Liver (tissue), 9 donors: Measurements from ENCODE around the gene PTPRC. TPM values are rescaled to one million over a fixed set of nuclear protein-coding genes. Genes with fewer than 3 reads are reported as not detected.

ENCODE experiments used
- DNase-seq: peaks from one replicate; pipeline ENCODE4 v3.0.0-alpha.2; 2017; ENCODE audit warnings: low spot score
- H3K27ac ChIP-seq, 2 donors: one replicate each; pipeline ENCODE4 v1.7.0; 2013; ENCODE audit warnings: inconsistent platforms in 2 of 2, low read length in 2 of 2, control low read depth in 1 of 2, low read depth in 1 of 2, mild to moderate bottlenecking in 1 of 2
- H3K27me3 ChIP-seq, 4 donors: one replicate each; pipeline versions ENCODE4 v1.6.1 to v1.7.0; 2013; ENCODE audit warnings: low read length in 3 of 4, inconsistent platforms in 1 of 4, mild to moderate bottlenecking in 1 of 4, moderate library complexity in 1 of 4; ENCODE audit not compliant: control insufficient read depth in 4 of 4, insufficient read depth in 4 of 4
- H3K36me3 ChIP-seq, 4 donors: one replicate each; pipeline versions ENCODE4 v1.6.1 to v1.7.0; 2013; ENCODE audit warnings: low read length in 3 of 4, mild to moderate bottlenecking in 3 of 4, low read depth in 1 of 4, moderate library complexity in 1 of 4; ENCODE audit not compliant: control insufficient read depth in 4 of 4, insufficient read depth in 3 of 4
- H3K4me1 ChIP-seq, 4 donors: one replicate each; pipeline versions ENCODE4 v1.6.1 to v1.7.0; 2013; ENCODE audit warnings: low read length in 3 of 4, mild to moderate bottlenecking in 3 of 4, moderate library complexity in 1 of 4; ENCODE audit not compliant: control insufficient read depth in 4 of 4, insufficient read depth in 4 of 4
- H3K4me3 ChIP-seq, 3 donors: one replicate each; pipeline versions ENCODE4 v1.6.1 to v1.7.0; 2013; ENCODE audit warnings: low read length in 3 of 3, control low read depth in 1 of 3, low read depth in 1 of 3, mild to moderate bottlenecking in 1 of 3
- H3K9ac ChIP-seq, 2 donors: one replicate each; pipeline ENCODE4 v1.7.0; 2013; ENCODE audit warnings: low read length in 2 of 2, mild to moderate bottlenecking in 2 of 2, moderate library complexity in 2 of 2, control low read depth in 1 of 2, low read depth in 1 of 2
- H3K9me3 ChIP-seq, 4 donors: one replicate each; pipeline versions ENCODE4 v1.6.1 to v1.7.0; 2013; ENCODE audit warnings: low read length in 3 of 4; ENCODE audit not compliant: control insufficient read depth in 4 of 4
- EGR1 ChIP-seq, 2 donors: IDR thresholded peaks; 2 replicates each; pipeline ENCODE4 v1.6.1; 2016 to 2018; ENCODE audit warnings: antibody characterized with exemption in 2 of 2, low read depth in 2 of 2
- FOXA1 ChIP-seq: IDR thresholded peaks from 2 replicates; pipeline ENCODE4 v1.6.1; 2016; ENCODE audit warnings: antibody characterized with exemption
- FOXA2 ChIP-seq: IDR thresholded peaks from 2 replicates; pipeline ENCODE4 v1.6.1; 2016; ENCODE audit warnings: antibody characterized with exemption
- GABPA ChIP-seq, 2 donors: IDR thresholded peaks in 1 of 2; conservative IDR thresholded peaks in 1 of 2; 2 replicates each; pipeline ENCODE4 v1.6.1; 2016; ENCODE audit warnings: antibody characterized with exemption in 2 of 2, mild to moderate bottlenecking in 1 of 2, moderate library complexity in 1 of 2
- HNF4A ChIP-seq, 2 donors: conservative IDR thresholded peaks; 2 replicates each; pipeline ENCODE4 v1.6.1; 2016; ENCODE audit warnings: antibody characterized with exemption in 2 of 2, mild to moderate bottlenecking in 2 of 2
- HNF4G ChIP-seq: IDR thresholded peaks from 2 replicates; pipeline ENCODE4 v1.6.1; 2016; ENCODE audit warnings: antibody characterized with exemption
- JUND ChIP-seq, 2 donors: IDR thresholded peaks; 2 replicates each; pipeline ENCODE4 v1.6.1; 2016; ENCODE audit warnings: antibody characterized with exemption in 2 of 2
- NR2F2 ChIP-seq: IDR thresholded peaks from 2 replicates; pipeline ENCODE4 v1.6.1; 2016; ENCODE audit warnings: antibody characterized with exemption
- RAD21 ChIP-seq, 2 donors: IDR thresholded peaks; 2 replicates each; pipeline ENCODE4 v1.6.1; 2016; ENCODE audit warnings: antibody characterized with exemption in 2 of 2, mild to moderate bottlenecking in 2 of 2
- RXRA ChIP-seq, 2 donors: IDR thresholded peaks; 2 replicates each; pipeline ENCODE4 v1.6.1; 2017 to 2018; ENCODE audit warnings: antibody characterized with exemption in 2 of 2, mild to moderate bottlenecking in 1 of 2
- SP1 ChIP-seq: IDR thresholded peaks from 2 replicates; pipeline ENCODE4 v1.6.1; 2018; ENCODE audit warnings: antibody characterized with exemption, mild to moderate bottlenecking
- TAF1 ChIP-seq: conservative IDR thresholded peaks from 2 replicates; pipeline ENCODE4 v1.6.1; 2016; ENCODE audit warnings: antibody characterized with exemption, mild to moderate bottlenecking
- YY1 ChIP-seq: IDR thresholded peaks from 2 replicates; pipeline ENCODE4 v1.6.1; 2016; ENCODE audit warnings: antibody characterized with exemption, mild to moderate bottlenecking
- WGBS: extraction: QIAGEN DNeasy Blood & Tissue Kit; methylation state at CpG from one replicate; pipeline ENCODE4 v1.1.7; 2013; 5-methylcytosine and 5-hydroxymethylcytosine counted together
- polyA plus RNA-seq, 2 donors: library from polyadenylated mRNA; stranded (reverse) in 1 of 2; unstranded in 1 of 2; fragments of 200-250 nt in 1 of 2; fragments of >200 nt in 1 of 2; fragmentation: Nextera tagmentation in 1 of 2; extraction: Ambion mirVana in 1 of 2; gene quantifications; one replicate each; pipeline versions ENCODE4 v1.2.1 to v1.2.3, GENCODE V29; 2013 to 2015
- total RNA-seq, 2 donors: library from RNA; depleted of rRNA; stranded (reverse); fragments of >200 nt; gene quantifications; one replicate each; pipeline ENCODE4 v1.2.3, GENCODE V29; 2014
- TF ChIP-seq, protein P1 (sequence below): IDR thresholded peaks from 2 replicates; pipeline ENCODE4 v1.6.1; 2016; ENCODE audit warnings: antibody characterized with exemption
- TF ChIP-seq, protein P2 (sequence below): IDR thresholded peaks from 2 replicates; pipeline ENCODE4 v1.6.1; 2016; ENCODE audit warnings: antibody characterized with exemption
- TF ChIP-seq, protein P3 (sequence below): IDR thresholded peaks from 2 replicates; pipeline ENCODE4 v1.6.1; 2016; ENCODE audit warnings: antibody characterized with exemption
- TF ChIP-seq, protein P4 (sequence below): IDR thresholded peaks from 2 replicates; pipeline ENCODE4 v1.6.1; 2016; ENCODE audit warnings: antibody characterized with exemption, mild to moderate bottlenecking
- TF ChIP-seq, protein P5 (sequence below): fragments of 150-350 bp; IDR thresholded peaks from 2 replicates; pipeline ENCODE4 v1.5.1; 2017; ENCODE audit warnings: improper control_type of control experiment, low read depth, low read length; ENCODE audit not compliant: missing input control
- donor health status: healthy.
- donor health status: healthy.
- donor health status: healthy.
- donor health status: healthy.
- donor health status: healthy.

The PTPRC gene
- total and polyA plus RNA-seq, 4 donors, result 5.8 to 34.1 (median 16.2) TPM

DNA sequence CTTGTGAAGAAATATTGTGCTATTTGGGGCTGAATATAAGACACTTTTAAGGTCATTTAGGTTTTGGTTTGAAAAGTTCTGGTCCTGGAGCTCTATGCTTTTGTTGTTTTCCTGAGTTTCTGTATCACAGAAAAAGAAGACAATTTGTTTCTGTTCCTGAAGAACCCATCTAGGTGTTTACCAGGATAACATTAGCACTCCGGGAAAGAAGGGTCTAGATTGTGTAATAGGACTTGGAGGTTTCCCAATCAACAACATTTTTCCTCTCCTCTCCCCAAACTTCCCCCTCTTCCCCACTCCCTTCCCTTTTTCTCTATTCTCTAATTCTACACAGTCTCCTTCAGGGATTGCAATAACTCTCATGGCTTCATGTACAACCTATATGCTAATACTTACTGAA is 78.7 kb downstream of the PTPRC start:
- Histone ChIP-seq H3K4me3 (no peak overlapping the region), H3K4me1 (no peaks in the 10 kb centered on the region), H3K9me3 (no peaks in the 10 kb centered on the region), H3K27me3 (no peaks in the 10 kb centered on the region), H3K36me3 (peaks cover 0 to 7% (median 0%) of the 10 kb centered on the region in 4 donors), H3K27ac (no peak overlapping the region), H3K9ac (no peak overlapping the region)
- DNase-seq, result no peak
- 28% methylated on average over 1 of the region's 1 CpG for WGBS
- no peak for TF ChIP-seq YY1
- no peak for TF ChIP-seq GABPA (IDR thresholded peaks at IDR 0.05 in 1 of 2, conservative IDR thresholded peaks at IDR 0.05 in 1 of 2)
- TF ChIP-seq SP1, result no peak
- no peak for TF ChIP-seq FOXA1
- TF ChIP-seq TAF1, result no peak
- TF ChIP-seq, protein P1, sequence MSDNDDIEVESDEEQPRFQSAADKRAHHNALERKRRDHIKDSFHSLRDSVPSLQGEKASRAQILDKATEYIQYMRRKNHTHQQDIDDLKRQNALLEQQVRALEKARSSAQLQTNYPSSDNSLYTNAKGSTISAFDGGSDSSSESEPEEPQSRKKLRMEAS, result no peak
- no peak for TF ChIP-seq RXRA (IDR thresholded peaks at IDR 0.05)
- TF ChIP-seq RAD21 (IDR thresholded peaks at IDR 0.05), result no peak
- TF ChIP-seq EGR1 (IDR thresholded peaks at IDR 0.05; ENCODE audit: low read depth in 2 of 2), result no peak
- TF ChIP-seq, protein P2, sequence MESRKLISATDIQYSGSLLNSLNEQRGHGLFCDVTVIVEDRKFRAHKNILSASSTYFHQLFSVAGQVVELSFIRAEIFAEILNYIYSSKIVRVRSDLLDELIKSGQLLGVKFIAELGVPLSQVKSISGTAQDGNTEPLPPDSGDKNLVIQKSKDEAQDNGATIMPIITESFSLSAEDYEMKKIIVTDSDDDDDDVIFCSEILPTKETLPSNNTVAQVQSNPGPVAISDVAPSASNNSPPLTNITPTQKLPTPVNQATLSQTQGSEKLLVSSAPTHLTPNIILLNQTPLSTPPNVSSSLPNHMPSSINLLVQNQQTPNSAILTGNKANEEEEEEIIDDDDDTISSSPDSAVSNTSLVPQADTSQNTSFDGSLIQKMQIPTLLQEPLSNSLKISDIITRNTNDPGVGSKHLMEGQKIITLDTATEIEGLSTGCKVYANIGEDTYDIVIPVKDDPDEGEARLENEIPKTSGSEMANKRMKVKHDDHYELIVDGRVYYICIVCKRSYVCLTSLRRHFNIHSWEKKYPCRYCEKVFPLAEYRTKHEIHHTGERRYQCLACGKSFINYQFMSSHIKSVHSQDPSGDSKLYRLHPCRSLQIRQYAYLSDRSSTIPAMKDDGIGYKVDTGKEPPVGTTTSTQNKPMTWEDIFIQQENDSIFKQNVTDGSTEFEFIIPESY, result no peak
- TF ChIP-seq HNF4A (conservative IDR thresholded peaks at IDR 0.05), result no peak
- TF ChIP-seq, protein P3, sequence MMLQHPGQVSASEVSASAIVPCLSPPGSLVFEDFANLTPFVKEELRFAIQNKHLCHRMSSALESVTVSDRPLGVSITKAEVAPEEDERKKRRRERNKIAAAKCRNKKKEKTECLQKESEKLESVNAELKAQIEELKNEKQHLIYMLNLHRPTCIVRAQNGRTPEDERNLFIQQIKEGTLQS, result no peak

DNA sequence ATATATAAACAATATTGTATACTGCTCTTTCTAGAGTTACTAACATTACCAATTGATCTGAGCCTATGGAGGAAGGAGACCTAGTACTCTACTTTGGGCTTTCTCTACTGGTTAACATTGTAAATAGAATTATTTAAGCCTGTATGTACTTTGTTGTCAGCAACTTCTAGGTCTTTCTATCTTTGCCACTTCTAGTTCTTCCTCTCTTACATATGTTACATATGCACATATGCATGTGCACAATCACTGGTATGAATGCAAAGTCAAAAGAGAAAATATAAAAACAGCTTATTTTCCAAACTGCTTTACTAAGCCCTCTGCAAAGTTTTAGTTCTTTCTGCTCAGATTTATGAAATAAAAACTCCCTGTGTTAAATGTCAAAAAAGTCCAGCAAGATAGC is 84.3 kb downstream of the PTPRC start:
- no peak overlapping the region for H3K4me3 ChIP-seq
- H3K4me1 ChIP-seq, result no peaks in the 10 kb centered on the region
- H3K9me3 ChIP-seq, result no peaks in the 10 kb centered on the region
- H3K36me3 ChIP-seq, result peaks cover 0 to 2% (median 0%) of the 10 kb centered on the region in 4 donors
- no peak for DNase-seq
- no peak overlapping the region for H3K9ac ChIP-seq
- TF ChIP-seq, protein P2, result no peak
- TF ChIP-seq RAD21 (IDR thresholded peaks at IDR 0.05), result no peak
- TF ChIP-seq GABPA (IDR thresholded peaks at IDR 0.05 in 1 of 2, conservative IDR thresholded peaks at IDR 0.05 in 1 of 2), result no peak
- TF ChIP-seq NR2F2, result no peak
- TF ChIP-seq EGR1 (IDR thresholded peaks at IDR 0.05; ENCODE audit: low read depth in 2 of 2), result no peak
- TF ChIP-seq, protein P4, sequence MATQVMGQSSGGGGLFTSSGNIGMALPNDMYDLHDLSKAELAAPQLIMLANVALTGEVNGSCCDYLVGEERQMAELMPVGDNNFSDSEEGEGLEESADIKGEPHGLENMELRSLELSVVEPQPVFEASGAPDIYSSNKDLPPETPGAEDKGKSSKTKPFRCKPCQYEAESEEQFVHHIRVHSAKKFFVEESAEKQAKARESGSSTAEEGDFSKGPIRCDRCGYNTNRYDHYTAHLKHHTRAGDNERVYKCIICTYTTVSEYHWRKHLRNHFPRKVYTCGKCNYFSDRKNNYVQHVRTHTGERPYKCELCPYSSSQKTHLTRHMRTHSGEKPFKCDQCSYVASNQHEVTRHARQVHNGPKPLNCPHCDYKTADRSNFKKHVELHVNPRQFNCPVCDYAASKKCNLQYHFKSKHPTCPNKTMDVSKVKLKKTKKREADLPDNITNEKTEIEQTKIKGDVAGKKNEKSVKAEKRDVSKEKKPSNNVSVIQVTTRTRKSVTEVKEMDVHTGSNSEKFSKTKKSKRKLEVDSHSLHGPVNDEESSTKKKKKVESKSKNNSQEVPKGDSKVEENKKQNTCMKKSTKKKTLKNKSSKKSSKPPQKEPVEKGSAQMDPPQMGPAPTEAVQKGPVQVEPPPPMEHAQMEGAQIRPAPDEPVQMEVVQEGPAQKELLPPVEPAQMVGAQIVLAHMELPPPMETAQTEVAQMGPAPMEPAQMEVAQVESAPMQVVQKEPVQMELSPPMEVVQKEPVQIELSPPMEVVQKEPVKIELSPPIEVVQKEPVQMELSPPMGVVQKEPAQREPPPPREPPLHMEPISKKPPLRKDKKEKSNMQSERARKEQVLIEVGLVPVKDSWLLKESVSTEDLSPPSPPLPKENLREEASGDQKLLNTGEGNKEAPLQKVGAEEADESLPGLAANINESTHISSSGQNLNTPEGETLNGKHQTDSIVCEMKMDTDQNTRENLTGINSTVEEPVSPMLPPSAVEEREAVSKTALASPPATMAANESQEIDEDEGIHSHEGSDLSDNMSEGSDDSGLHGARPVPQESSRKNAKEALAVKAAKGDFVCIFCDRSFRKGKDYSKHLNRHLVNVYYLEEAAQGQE, result no peak
- TF ChIP-seq, protein P3, result no peak
- TF ChIP-seq YY1, result no peak
- no peak for TF ChIP-seq HNF4G
- TF ChIP-seq JUND (IDR thresholded peaks at IDR 0.05), result no peak
- TF ChIP-seq TAF1, result no peak
- no peak for TF ChIP-seq RXRA (IDR thresholded peaks at IDR 0.05)
- TF ChIP-seq, protein P1, result no peak
- TF ChIP-seq FOXA2, result no peak
- TF ChIP-seq, protein P5, sequence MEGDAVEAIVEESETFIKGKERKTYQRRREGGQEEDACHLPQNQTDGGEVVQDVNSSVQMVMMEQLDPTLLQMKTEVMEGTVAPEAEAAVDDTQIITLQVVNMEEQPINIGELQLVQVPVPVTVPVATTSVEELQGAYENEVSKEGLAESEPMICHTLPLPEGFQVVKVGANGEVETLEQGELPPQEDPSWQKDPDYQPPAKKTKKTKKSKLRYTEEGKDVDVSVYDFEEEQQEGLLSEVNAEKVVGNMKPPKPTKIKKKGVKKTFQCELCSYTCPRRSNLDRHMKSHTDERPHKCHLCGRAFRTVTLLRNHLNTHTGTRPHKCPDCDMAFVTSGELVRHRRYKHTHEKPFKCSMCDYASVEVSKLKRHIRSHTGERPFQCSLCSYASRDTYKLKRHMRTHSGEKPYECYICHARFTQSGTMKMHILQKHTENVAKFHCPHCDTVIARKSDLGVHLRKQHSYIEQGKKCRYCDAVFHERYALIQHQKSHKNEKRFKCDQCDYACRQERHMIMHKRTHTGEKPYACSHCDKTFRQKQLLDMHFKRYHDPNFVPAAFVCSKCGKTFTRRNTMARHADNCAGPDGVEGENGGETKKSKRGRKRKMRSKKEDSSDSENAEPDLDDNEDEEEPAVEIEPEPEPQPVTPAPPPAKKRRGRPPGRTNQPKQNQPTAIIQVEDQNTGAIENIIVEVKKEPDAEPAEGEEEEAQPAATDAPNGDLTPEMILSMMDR, result no peak
- no peak for TF ChIP-seq FOXA1
- TF ChIP-seq SP1, result no peak
- TF ChIP-seq HNF4A (conservative IDR thresholded peaks at IDR 0.05), result no peak
- H3K27me3 ChIP-seq, result no peaks in the 10 kb centered on the region
- no peak overlapping the region for H3K27ac ChIP-seq
